CD4-positive, alpha-beta T cell (primary cell): ENCODE data around the gene NEMF. TPM values are rescaled to one million over a fixed set of nuclear protein-coding genes. Genes with fewer than 3 reads are reported as not detected.

ENCODE experiments used
- ATAC-seq: fragments of 200-7000 bp; cut with Tn5 transposase; one replicate; pipeline ENCODE4 v1.10.0; 2022; ENCODE audit warnings: mild to moderate bottlenecking; ENCODE audit not compliant: poor library complexity
- CTCF ChIA-PET: fragments of 350-600 bp; sonication (Branson Sonifier 250); formaldehyde crosslinking; loops from one replicate; lab custom pipeline; 2021; ENCODE audit warnings: antibody characterized with exemption, inconsistent platforms; lab: Charles Lee
- POLR2A ChIA-PET: fragments of 350-600 bp; sonication (Branson Sonifier 250); formaldehyde crosslinking; loops from one replicate; lab custom pipeline; 2021; ENCODE audit warnings: antibody characterized with exemption, inconsistent platforms; lab: Charles Lee
- DNase-seq, 14 experiments: peaks; one replicate each; pipeline ENCODE4 v3.0.0-alpha.2; 2013 to 2020; ENCODE audit warnings: mixed read lengths in 2 of 14
- H3K27ac ChIP-seq, 2 donors: one replicate each; pipeline versions ENCODE4 v1.5.1 to v1.7.0; 2013; ENCODE audit warnings: low read length in 2 of 2, low read depth in 1 of 2, mild to moderate bottlenecking in 1 of 2
- H3K27me3 ChIP-seq, 2 experiments: 1 replicate in 1 of 2; 2 replicates in 1 of 2; pipeline versions ENCODE4 v1.6.1 to v1.7.0; 2013; ENCODE audit warnings: low read length in 2 of 2, control low read depth in 1 of 2, mild to moderate bottlenecking in 1 of 2, moderate library complexity in 1 of 2; ENCODE audit not compliant: insufficient read depth in 2 of 2, control insufficient read depth in 1 of 2
- H3K36me3 ChIP-seq: one replicate; pipeline ENCODE4 v1.6.1; 2013; ENCODE audit warnings: low read length, control low read depth; ENCODE audit not compliant: insufficient read depth
- H3K4me1 ChIP-seq: one replicate; pipeline ENCODE4 v1.6.1; 2013; ENCODE audit warnings: low read length, control low read depth; ENCODE audit not compliant: insufficient read depth
- H3K4me3 ChIP-seq: one replicate; pipeline ENCODE4 v1.5.1; 2013; ENCODE audit warnings: mild to moderate bottlenecking, low read length, moderate library complexity
- H3K9me3 ChIP-seq, 2 experiments: 1 replicate in 1 of 2; 2 replicates in 1 of 2; pipeline versions ENCODE4 v1.6.1 to v1.7.0; 2013; ENCODE audit warnings: low read length in 2 of 2, mild to moderate bottlenecking in 2 of 2, control low read depth in 1 of 2, moderate library complexity in 1 of 2; ENCODE audit not compliant: control insufficient read depth in 1 of 2, insufficient read depth in 1 of 2
- H3K27ac Mint-ChIP-seq: one replicate; pipeline ENCODE4 v1.8.0; 2020; ENCODE audit warnings: mixed read lengths
- H3K27me3 Mint-ChIP-seq: one replicate; pipeline ENCODE4 v1.8.0; 2021; ENCODE audit warnings: mixed read lengths
- H3K36me3 Mint-ChIP-seq: one replicate; pipeline ENCODE4 v1.8.0; 2021; ENCODE audit warnings: low read depth, mixed read lengths
- H3K4me1 Mint-ChIP-seq: one replicate; pipeline ENCODE4 v1.8.0; 2021; ENCODE audit warnings: low read depth, mixed read lengths
- H3K4me3 Mint-ChIP-seq: one replicate; pipeline ENCODE4 v1.8.0; 2020; ENCODE audit warnings: mild to moderate bottlenecking, mixed read lengths
- H3K9me3 Mint-ChIP-seq: one replicate; pipeline ENCODE4 v1.8.0; 2020; ENCODE audit warnings: mixed read lengths
- CTCF ChIP-seq: fragments of 200-600 bp; IDR thresholded peaks from one replicate; pipeline ENCODE4 v1.8.0; 2022; ENCODE audit warnings: antibody characterized with exemption, mild to moderate bottlenecking
- intact Hi-C, 2 experiments: fragments of 100-400 bp; cut with DNase I in 1 of 2; cut with micrococcal nuclease in 1 of 2; formaldehyde crosslinking; loops; one replicate each; pipeline versions ENCODE4 v1.15.1 to v1.9.0; 2023 to 2025; cut with DNase I, micrococcal nuclease
- polyA plus RNA-seq, 2 donors: library from polyadenylated mRNA; unstranded; fragments of 120-200 nt; gene quantifications; one replicate each; pipeline ENCODE4 v1.2.1, GENCODE V29; 2013
- total RNA-seq, 174 experiments: library from RNA in 2 of 174; stranded (reverse) in 2 of 174; gene quantifications; one replicate each; pipeline ENCODE4 v1.2.3 and lab custom pipeline; 2021 to 2026

The NEMF gene
- total RNA-seq = 10 to 100 TPM; 96.0 to 97.7 TPM
- 45.7 TPM for polyA plus RNA-seq (2013, experiment 1 of 2)
- polyA plus RNA-seq (2013, experiment 2 of 2) = 57.4 TPM
- total RNA-seq (lab: John Stamatoyannopoulos, UW) = 54.6 to 177 (median 118) reads per million in 172 experiments

GRCh38 chr14:49852301-49853157, at the start of gene NEMF:
Gene NEMF, minus strand, starts transcription at chr14:49852788. Its CDS starts 35 bp downstream, at chr14:49852753.
- DNase-seq = peak; percentile 67 to 91 (median 72)
- H3K27ac ChIP-seq = peak within 1 kb of the TSS; percentile 64 to 80
- Mint-ChIP-seq H3K27ac (peak within 1 kb of the TSS; percentile 91), H3K27me3 (no peaks in the 10 kb centered on the region), H3K4me1 (peaks cover 46% of the 10 kb centered on the region), H3K9me3 (no peaks in the 10 kb centered on the region), H3K4me3 (peak within 1 kb of the TSS; percentile 99), H3K36me3 (peaks cover 40% of the 10 kb centered on the region)
- H3K9me3 ChIP-seq = no peaks in the 10 kb centered on the region
- peaks cover 28% of the 10 kb centered on the region for H3K36me3 ChIP-seq
- ATAC-seq = peak; percentile 75
- peak within 1 kb of the TSS; percentile 97 for H3K4me3 ChIP-seq
- ChIA-PET CTCF (interaction anchor here (0.6 to 7.2 kb wide), 24 partner anchors 10 to 373 kb away, joined by 3 to 121 read pairs (median 4); partner anchors contain the start of genes DNAAF2 and VCPKMT), POLR2A (interaction anchor here (0.7 to 4.3 kb wide), 39 partner anchors 10 to 978 kb away, joined by 3 to 220 read pairs (median 5); partner anchors contain the start of genes ARF6, DMAC2L, DNAAF2 and KLHDC1)
- no peaks in the 10 kb centered on the region for H3K27me3 ChIP-seq
- TF ChIP-seq CTCF = peak; percentile 89
- intact Hi-C loops = loop anchor here (1.0 to 5.0 kb wide), 5 partner anchors 10 to 680 kb away; partner anchors contain the start of genes KLHDC2 (in 1 of the 2) and MAP4K5 (in 1 of the 2)
- peaks cover 17% of the 10 kb centered on the region for H3K4me1 ChIP-seq

GRCh38 chr14:49900973-49901372, 48.4 kb upstream of the NEMF start:
- TF ChIP-seq CTCF = no peak
- ChIA-PET POLR2A (interaction anchor here (1.4 kb wide), 1 partner anchor 161 kb away, joined by 6 read pairs; no protein-coding TSS in a partner anchor), CTCF (no interaction called here)
- H3K4me3 Mint-ChIP-seq = no peak overlapping the region
- no peaks in the 10 kb centered on the region for H3K9me3 Mint-ChIP-seq
- Histone ChIP-seq H3K27ac (no peak overlapping the region), H3K9me3 (no peaks in the 10 kb centered on the region), H3K36me3 (peaks cover under 1% of the 10 kb centered on the region), H3K4me1 (peaks cover 10% of the 10 kb centered on the region), H3K4me3 (no peak overlapping the region), H3K27me3 (no peaks in the 10 kb centered on the region)
- peaks cover 12% of the 10 kb centered on the region for H3K36me3 Mint-ChIP-seq
- DNase-seq (no peak), ATAC-seq (no peak)
- no peak overlapping the region for H3K27ac Mint-ChIP-seq
- no peaks in the 10 kb centered on the region for H3K27me3 Mint-ChIP-seq
- H3K4me1 Mint-ChIP-seq = peaks cover 46% of the 10 kb centered on the region
- intact Hi-C loops = no loop called here

- Mint-ChIP-seq H3K4me3 (peak overlapping the region; percentile 81), H3K9me3 (no peaks in the 10 kb centered on the region), H3K27me3 (no peaks in the 10 kb centered on the region), H3K36me3 (peaks cover 37% of the 10 kb centered on the region), H3K27ac (peak overlapping the region; percentile 96), H3K4me1 (peaks cover 59% of the 10 kb centered on the region)
- Histone ChIP-seq H3K27me3 (no peaks in the 10 kb centered on the region), H3K4me1 (peaks cover 10% of the 10 kb centered on the region), H3K36me3 (peaks cover 20% of the 10 kb centered on the region), H3K4me3 (peak overlapping the region; percentile 43), H3K9me3 (no peaks in the 10 kb centered on the region), H3K27ac (peak overlapping the region; percentile 30 to 47)
- no peak for TF ChIP-seq CTCF
- POLR2A ChIA-PET = interaction anchor here (1.0 to 1.4 kb wide), 6 partner anchors 15 to 146 kb away, joined by 3 to 6 read pairs (median 4); partner anchors contain the start of gene NEMF
- CTCF ChIA-PET = interaction anchor here (0.7 to 1.9 kb wide), 2 partner anchors 19 to 46 kb away, joined by 3 to 6 read pairs; partner anchors contain the start of gene NEMF
- intact Hi-C loops = loop anchor here in 1 of 2 experiments (5.0 kb wide), 1 partner anchor 74 kb away; no protein-coding TSS in a partner anchor
- DNase-seq (no peak), ATAC-seq (no peak)
These were observed 45.9 kb upstream of the NEMF start for GRCh38 chr14:49898485-49898884.
